ENCODE results near the gene HSPA6. TPM values are rescaled to one million over a fixed set of nuclear protein-coding genes. Genes with fewer than 3 reads are reported as not detected.
"Not testable (repeated sequence)": the region's sequence is repeated elsewhere in the genome, so short reads cannot be mapped to it uniquely, and the experiment has no call there.

The HSPA6 gene
- total RNA-seq, 1 experiment from 2014 or later, result 0.18 TPM

GRCh38 chr1:161512636-161513447 is 11.5 kb upstream of the HSPA6 start:
- H3K27ac ChIP-seq; H3K4me1 ChIP-seq (replicated peaks); H3K27me3 ChIP-seq (replicated peaks); H3K36me3 ChIP-seq; H3K9me3 ChIP-seq (replicated peaks); DNase-seq (ENCODE audit: low read depth in 1 of 2, low spot score in 2 of 2); H3K4me3 ChIP-seq: not testable (repeated sequence)

DNA sequence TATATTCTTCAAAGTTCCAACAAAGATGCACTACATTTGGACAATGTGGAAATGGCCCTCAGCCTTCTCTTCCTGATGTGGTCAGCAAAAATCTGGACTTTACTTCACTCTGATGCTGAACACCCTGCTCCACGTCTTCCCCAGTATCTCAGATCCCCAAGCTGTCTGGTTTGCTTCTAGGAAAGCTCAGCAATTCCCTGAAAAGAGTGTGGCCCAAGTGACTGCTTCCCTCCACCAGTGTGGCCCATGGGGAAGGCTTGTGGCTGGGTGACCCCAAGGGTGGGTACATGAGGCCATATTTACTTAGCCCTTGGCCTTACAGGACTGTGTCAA is 10.9 kb upstream of the HSPA6 start:
- not testable (repeated sequence) for H3K27me3 ChIP-seq (replicated peaks); DNase-seq (ENCODE audit: low read depth in 1 of 2, low spot score in 2 of 2); H3K4me1 ChIP-seq (replicated peaks); H3K36me3 ChIP-seq; H3K4me3 ChIP-seq; H3K9me3 ChIP-seq (replicated peaks)
- H3K27ac ChIP-seq, result peak overlapping the region; percentile 57; the same call in 1 of the 2 replicates

GRCh38 chr1:161513953-161514352 is 10.4 kb upstream of the HSPA6 start:
- not testable (repeated sequence) for H3K36me3 ChIP-seq; H3K4me3 ChIP-seq; H3K27me3 ChIP-seq (replicated peaks); H3K9me3 ChIP-seq (replicated peaks); H3K4me1 ChIP-seq (replicated peaks)
- peak in 1 of 2 experiments; percentile 11 for DNase-seq (ENCODE audit: low read depth in 1 of 2, low spot score in 2 of 2)
- H3K27ac ChIP-seq, result peak overlapping the region; percentile 57; the same call in 1 of the 2 replicates

GRCh38 chr1:161523041-161523816 is 1.1 kb upstream of the HSPA6 start:
- not testable (repeated sequence) for H3K27me3 ChIP-seq (replicated peaks); H3K9me3 ChIP-seq (replicated peaks); H3K36me3 ChIP-seq; H3K27ac ChIP-seq; DNase-seq (ENCODE audit: low read depth in 1 of 2, low spot score in 2 of 2); H3K4me1 ChIP-seq (replicated peaks); H3K4me3 ChIP-seq

- H3K4me1 ChIP-seq (replicated peaks); H3K9me3 ChIP-seq (replicated peaks); H3K27me3 ChIP-seq (replicated peaks); H3K27ac ChIP-seq; H3K36me3 ChIP-seq: not testable (repeated sequence)
- peak overlapping the region; percentile 59 for H3K4me3 ChIP-seq
- DNase-seq (ENCODE audit: low read depth in 1 of 2, low spot score in 2 of 2), result peak in 1 of 2 experiments; percentile 14
Observed at GRCh38 chr1:161524742-161525291, 477 bp downstream of the HSPA6 start.

GRCh38 chr1:161525321-161525720 is 981 bp downstream of the HSPA6 start:
- not testable (repeated sequence) for H3K27ac ChIP-seq; DNase-seq (ENCODE audit: low read depth in 1 of 2, low spot score in 2 of 2); H3K9me3 ChIP-seq (replicated peaks); H3K4me3 ChIP-seq; H3K36me3 ChIP-seq; H3K4me1 ChIP-seq (replicated peaks); H3K27me3 ChIP-seq (replicated peaks)

- H3K27ac ChIP-seq; H3K27me3 ChIP-seq (replicated peaks); DNase-seq (ENCODE audit: low read depth in 1 of 2, low spot score in 2 of 2); H3K4me3 ChIP-seq; H3K9me3 ChIP-seq (replicated peaks); H3K4me1 ChIP-seq (replicated peaks); H3K36me3 ChIP-seq: not testable (repeated sequence)
Observed at GRCh38 chr1:161525918-161526317, 1.6 kb downstream of the HSPA6 start.

- DNase-seq (ENCODE audit: low read depth in 1 of 2, low spot score in 2 of 2); H3K27me3 ChIP-seq (replicated peaks); H3K36me3 ChIP-seq; H3K4me3 ChIP-seq; H3K9me3 ChIP-seq (replicated peaks); H3K4me1 ChIP-seq (replicated peaks); H3K27ac ChIP-seq: not testable (repeated sequence)
Observed at GRCh38 chr1:161528550-161528949, 4.2 kb downstream of the HSPA6 start.

GRCh38 chr1:161529463-161530104 is 5.2 kb downstream of the HSPA6 start:
- not testable (repeated sequence) for H3K9me3 ChIP-seq (replicated peaks); DNase-seq (ENCODE audit: low read depth in 1 of 2, low spot score in 2 of 2); H3K4me1 ChIP-seq (replicated peaks); H3K36me3 ChIP-seq; H3K27me3 ChIP-seq (replicated peaks); H3K27ac ChIP-seq
- H3K4me3 ChIP-seq, result peak overlapping the region; percentile 42

GRCh38 chr1:161530158-161530557 is 5.8 kb downstream of the HSPA6 start:
- DNase-seq (ENCODE audit: low read depth in 1 of 2, low spot score in 2 of 2), result peak; percentile 70 to 74
- H3K27me3 ChIP-seq (replicated peaks); H3K9me3 ChIP-seq (replicated peaks); H3K4me1 ChIP-seq (replicated peaks); H3K36me3 ChIP-seq; H3K27ac ChIP-seq: not testable (repeated sequence)
- peak overlapping the region; percentile 42 for H3K4me3 ChIP-seq

GRCh38 chr1:161530671-161531641 is 6.6 kb downstream of the HSPA6 start:
- not testable (repeated sequence) for H3K27me3 ChIP-seq (replicated peaks); H3K4me1 ChIP-seq (replicated peaks); H3K36me3 ChIP-seq; H3K9me3 ChIP-seq (replicated peaks)
- peak; percentile 90 to 96 for DNase-seq (ENCODE audit: low read depth in 1 of 2, low spot score in 2 of 2)
- Histone ChIP-seq H3K4me3 (peak overlapping the region; percentile 42), H3K27ac (peak overlapping the region; percentile 20; the same call in 1 of the 2 replicates)

GRCh38 chr1:161531986-161532643 is 7.8 kb downstream of the HSPA6 start:
- H3K4me3 ChIP-seq, result no peak overlapping the region
- no peaks in the 10 kb centered on the region for H3K36me3 ChIP-seq
- no peak for DNase-seq (ENCODE audit: low read depth in 1 of 2, low spot score in 2 of 2)

More at GRCh38 chr1:161531986-161532643, 7.8 kb downstream of the HSPA6 start:
- Histone ChIP-seq H3K4me1 (replicated peaks) (no peaks in the 10 kb centered on the region), H3K9me3 (replicated peaks) (no peaks in the 10 kb centered on the region), H3K27me3 (replicated peaks) (no peaks in the 10 kb centered on the region), H3K27ac (no peak overlapping the region)

Measured in SJSA1 (cell line).